SK-N-SH treated with all-trans-retinoic acid at 6 μM for 48 hours (cell line): ENCODE measurements around the gene INO80B.

Experiments
- ATAC-seq: fragments of 200-7000 bp; cut with Tn5 transposase; 3 replicates; pipeline ENCODE4 v1.9.1; 2020; ENCODE audit warnings: mild to moderate bottlenecking, moderate library complexity
- ARNTL ChIP-seq: fragments of 450-650 bp; formaldehyde crosslinking; IDR thresholded peaks from 2 replicates; pipeline ENCODE4 v1.5.0; 2020; ENCODE audit warnings: low read depth, mild to moderate bottlenecking, moderate library complexity, borderline replicate concordance
- BACH2 ChIP-seq: fragments of 250-450 bp; sonication (Bioruptor Pico); IDR thresholded peaks from 2 replicates; pipeline ENCODE4 v1.9.0; 2021; ENCODE audit warnings: mild to moderate bottlenecking, borderline replicate concordance
- CREB5 ChIP-seq: fragments of 250-450 bp; sonication (Bioruptor Pico); IDR thresholded peaks from 2 replicates; pipeline ENCODE4 v1.5.1; 2020; ENCODE audit warnings: low read depth, mild to moderate bottlenecking, moderate library complexity
- CSRNP3 ChIP-seq: fragments of 250-450 bp; sonication (Bioruptor Pico); IDR thresholded peaks from 2 replicates; pipeline ENCODE4 v1.5.1; 2021; ENCODE audit warnings: mild to moderate bottlenecking, moderate library complexity
- ESRRG ChIP-seq: fragments of 250-450 bp; sonication (Bioruptor Pico); IDR thresholded peaks from 2 replicates; pipeline ENCODE4 v1.6.1; 2021; ENCODE audit warnings: mild to moderate bottlenecking
- GLIS3 ChIP-seq: fragments of 250-450 bp; sonication (Bioruptor Pico); IDR thresholded peaks from 2 replicates; pipeline ENCODE4 v1.5.0; 2020; ENCODE audit warnings: mild to moderate bottlenecking, moderate library complexity
- ISL1 ChIP-seq: fragments of 250-450 bp; sonication (Bioruptor Pico); IDR thresholded peaks from 2 replicates; pipeline ENCODE4 v2.1.2; 2022; ENCODE audit warnings: mild to moderate bottlenecking, moderate library complexity
- OSR1 ChIP-seq: fragments of 250-450 bp; sonication (Bioruptor Pico); IDR thresholded peaks from 2 replicates; pipeline ENCODE4 v1.8.0; 2022; ENCODE audit warnings: moderate library complexity, mild to moderate bottlenecking, inconsistent platforms
- PATZ1 ChIP-seq: fragments of 250-450 bp; sonication (Bioruptor Pico); IDR thresholded peaks from 2 replicates; pipeline ENCODE4 v1.8.0; 2020; ENCODE audit warnings: mild to moderate bottlenecking, moderate library complexity, borderline replicate concordance
- POU6F1 ChIP-seq: fragments of 250-450 bp; sonication (Bioruptor Pico); IDR thresholded peaks from 2 replicates; pipeline ENCODE4 v1.8.0; 2021; ENCODE audit warnings: low read depth, mild to moderate bottlenecking, moderate library complexity, borderline replicate concordance
- PPARA ChIP-seq: fragments of 250-450 bp; sonication (Bioruptor Pico); IDR thresholded peaks from 2 replicates; pipeline ENCODE4 v1.5.0; 2020; ENCODE audit warnings: mild to moderate bottlenecking, borderline replicate concordance
- RARB ChIP-seq: fragments of 250-450 bp; sonication (Bioruptor Pico); IDR thresholded peaks from 2 replicates; pipeline ENCODE4 v1.8.0; 2021; ENCODE audit warnings: mild to moderate bottlenecking, moderate library complexity
- SNAI2 ChIP-seq: fragments of 250-450 bp; sonication (Bioruptor Pico); IDR thresholded peaks from 2 replicates; pipeline ENCODE4 v1.5.0; 2020; ENCODE audit warnings: mild to moderate bottlenecking, moderate library complexity
- TCF4 ChIP-seq: fragments of 250-450 bp; sonication (Bioruptor Pico); IDR thresholded peaks from 2 replicates; pipeline ENCODE4 v1.8.0; 2021; ENCODE audit warnings: mild to moderate bottlenecking, moderate library complexity, borderline replicate concordance
- TSHZ2 ChIP-seq: fragments of 250-450 bp; sonication (Bioruptor Pico); IDR thresholded peaks from 2 replicates; pipeline ENCODE4 v1.5.0; 2020; ENCODE audit warnings: mild to moderate bottlenecking, moderate library complexity
- ZC3H10 ChIP-seq: fragments of 250-450 bp; sonication (Bioruptor Pico); IDR thresholded peaks from 2 replicates; pipeline ENCODE4 v1.5.1; 2021; ENCODE audit warnings: mild to moderate bottlenecking, moderate library complexity
- ZFP3 ChIP-seq: fragments of 250-450 bp; sonication (Bioruptor Pico); IDR thresholded peaks from 2 replicates; pipeline ENCODE4 v1.5.0; 2020; ENCODE audit warnings: mild to moderate bottlenecking, moderate library complexity
- ZFP30 ChIP-seq: fragments of 450-650 bp; formaldehyde crosslinking; IDR thresholded peaks from 2 replicates; pipeline ENCODE4 v1.5.0; 2022; ENCODE audit warnings: mild to moderate bottlenecking, moderate library complexity
- ZNF565 ChIP-seq: fragments of 450-650 bp; formaldehyde crosslinking; conservative IDR thresholded peaks from 2 replicates; pipeline ENCODE4 v1.5.0; 2020; ENCODE audit warnings: low read depth, mild to moderate bottlenecking, moderate library complexity
- ZNF70 ChIP-seq: fragments of 450-650 bp; formaldehyde crosslinking; IDR thresholded peaks from 2 replicates; pipeline ENCODE4 v1.5.0; 2020; ENCODE audit warnings: mild to moderate bottlenecking, moderate library complexity
- ZNF8 ChIP-seq: fragments of 450-650 bp; formaldehyde crosslinking; IDR thresholded peaks from 2 replicates; pipeline ENCODE4 v1.5.0; 2020; ENCODE audit warnings: mild to moderate bottlenecking, moderate library complexity

Gene INO80B

GRCh38 chr2:74491648-74492544 lies 37.0 kb downstream of the INO80B start:
- TF ChIP-seq GLIS3 (CRISPR knock-in tag) = no peak
- TF ChIP-seq PATZ1 (CRISPR knock-in tag) = no peak
- no peak for TF ChIP-seq OSR1
- no peak for TF ChIP-seq ZNF565 (CRISPR knock-in tag)
- TF ChIP-seq TSHZ2 (CRISPR knock-in tag) = no peak
- TF ChIP-seq ZNF70 (CRISPR knock-in tag) = no peak
- no peak for TF ChIP-seq CSRNP3
- no peak for TF ChIP-seq SNAI2 (CRISPR knock-in tag)
- no peak for TF ChIP-seq ARNTL
- no peak for TF ChIP-seq CREB5
- no peak for TF ChIP-seq ZFP3 (CRISPR knock-in tag)
- TF ChIP-seq RARB = no peak
- TF ChIP-seq BACH2 = no peak
- TF ChIP-seq TCF4 (CRISPR knock-in tag) = no peak
- TF ChIP-seq ISL1 = no peak
- TF ChIP-seq ZFP30 (CRISPR knock-in tag) = no peak
- TF ChIP-seq POU6F1 (CRISPR knock-in tag) = no peak
- TF ChIP-seq ZNF8 (CRISPR knock-in tag) = no peak
- no peak for ATAC-seq

GRCh38 chr2:74493546-74493945 lies 38.7 kb downstream of the INO80B start:
- TF ChIP-seq ESRRG (CRISPR knock-in tag) (no peak), RARB (no peak), CSRNP3 (no peak), ZNF565 (CRISPR knock-in tag) (no peak), PPARA (CRISPR knock-in tag) (no peak), ZC3H10 (CRISPR knock-in tag) (no peak)
- no peak for ATAC-seq
